Urinary bladder (tissue), 4 donors: Measurements from ENCODE around the gene HSD17B11. TPM values are rescaled to one million over a fixed set of nuclear protein-coding genes. Genes with fewer than 3 reads are reported as not detected.
"Not testable (repeated sequence)": the region's sequence is repeated elsewhere in the genome, so short reads cannot be mapped to it uniquely, and the experiment has no call there.

Source experiments
- DNase-seq: peaks from one replicate; pipeline ENCODE4 v3.0.0-alpha.2; 2015; ENCODE audit errors: extremely low spot score
- H3K27ac ChIP-seq: one replicate; pipeline ENCODE4 v1.5.1; 2013; ENCODE audit warnings: low read depth, mild to moderate bottlenecking, moderate library complexity
- H3K36me3 ChIP-seq: one replicate; pipeline ENCODE4 v1.6.1; 2013; ENCODE audit warnings: mild to moderate bottlenecking, moderate library complexity; ENCODE audit not compliant: insufficient read depth
- H3K4me1 ChIP-seq: one replicate; pipeline ENCODE4 v1.6.1; 2013; ENCODE audit warnings: mild to moderate bottlenecking, moderate library complexity; ENCODE audit not compliant: insufficient read depth
- H3K4me3 ChIP-seq: one replicate; pipeline ENCODE4 v1.5.1; 2013; ENCODE audit warnings: low read depth, low read length
- WGBS: extraction: QIAGEN DNeasy Blood & Tissue Kit; methylation state at CpG from one replicate; pipeline ENCODE4 v1.1.7; 2013; 5-methylcytosine and 5-hydroxymethylcytosine counted together
- polyA plus RNA-seq: library from polyadenylated mRNA; stranded (reverse); fragments of 200-250 nt; gene quantifications from one replicate; pipeline ENCODE4 v1.2.3, GENCODE V29; 2013
- total RNA-seq: library from RNA; depleted of rRNA; stranded (reverse); fragments of >200 nt; gene quantifications from one replicate; pipeline ENCODE4 v1.2.3, GENCODE V29; 2014
- donor health status: healthy with polysubstance abuse.
- donor health status: healthy.

HSD17B11 gene
- total and polyA plus RNA-seq, 2 donors = 79.2 to 92.4 TPM

- Histone ChIP-seq H3K4me1 (no peaks in the 10 kb centered on the region), H3K36me3 (no peaks in the 10 kb centered on the region), H3K4me3 (no peak overlapping the region), H3K27ac (no peak overlapping the region)
- no peak for DNase-seq
- 77% methylated on average over 7 of the region's 7 CpGs for WGBS
These were observed 30.6 kb downstream of the HSD17B11 start for GRCh38 chr4:87360338-87360935.

GRCh38 chr4:87359258-87359657 is 31.7 kb downstream of the HSD17B11 start:
- H3K4me3 ChIP-seq = no peak overlapping the region
- no peaks in the 10 kb centered on the region for H3K4me1 ChIP-seq
- DNase-seq = no peak
- H3K36me3 ChIP-seq = no peaks in the 10 kb centered on the region
- WGBS = 95% methylated on average over 4 of the region's 4 CpGs
- no peak overlapping the region for H3K27ac ChIP-seq

GRCh38 chr4:87356832-87357526 is 34.0 kb downstream of the HSD17B11 start:
- Histone ChIP-seq H3K27ac (no peak overlapping the region), H3K4me3 (no peak overlapping the region), H3K36me3 (no peaks in the 10 kb centered on the region), H3K4me1 (no peaks in the 10 kb centered on the region)
- DNase-seq = no peak
- WGBS = 84% methylated on average over 2 of the region's 2 CpGs

DNA sequence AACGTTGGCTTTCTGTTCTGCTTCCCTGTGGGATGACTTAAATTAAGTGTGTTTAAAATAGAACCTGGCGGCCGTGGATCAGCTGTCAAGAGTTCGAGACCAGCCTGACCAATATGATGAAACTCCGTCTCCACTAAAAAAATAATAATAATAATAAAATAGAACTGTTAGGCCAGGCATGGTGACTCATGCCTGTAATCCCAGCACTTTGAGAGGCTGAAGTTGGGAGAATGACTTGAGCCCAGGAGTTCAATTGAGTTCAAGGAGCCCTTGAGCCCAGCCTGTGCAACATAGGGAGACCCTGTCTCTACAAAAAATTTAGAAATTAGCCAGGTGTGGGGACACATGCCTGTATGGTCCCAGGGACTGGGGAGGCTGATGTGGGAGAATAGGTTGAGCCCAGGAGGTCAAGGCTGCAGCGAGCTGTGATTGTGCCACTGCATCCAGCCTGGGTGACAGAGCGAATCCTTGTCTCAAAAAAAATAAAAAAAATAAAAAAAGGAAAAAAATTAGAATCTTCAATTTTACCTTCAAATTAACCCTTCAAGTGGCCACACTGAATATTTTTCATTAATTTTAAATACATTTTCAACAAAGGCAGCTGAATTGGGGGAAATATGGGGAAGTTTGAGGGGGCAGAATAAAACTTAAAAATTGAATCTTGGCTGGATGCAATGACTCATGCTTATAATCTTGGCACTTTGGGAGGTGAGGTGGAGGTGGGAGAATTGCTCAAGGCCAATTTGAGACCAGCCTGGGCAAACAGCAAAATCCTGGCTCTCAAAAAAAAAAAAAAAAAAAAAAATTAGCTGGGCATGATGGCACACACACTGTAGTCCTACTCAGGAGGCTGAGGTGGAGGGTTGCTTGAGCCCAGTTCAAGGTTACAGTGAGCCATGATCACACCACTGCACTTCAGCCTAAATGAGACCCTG is 36.6 kb downstream of the HSD17B11 start:
- Histone ChIP-seq H3K36me3 (no peaks in the 10 kb centered on the region), H3K27ac (no peak overlapping the region), H3K4me1 (no peaks in the 10 kb centered on the region), H3K4me3 (no peak overlapping the region)
- no peak for DNase-seq
- 40% methylated on average over 7 of the region's 7 CpGs for WGBS

GRCh38 chr4:87353592-87353991 is 37.4 kb downstream of the HSD17B11 start:
- Histone ChIP-seq H3K4me3 (no peak overlapping the region), H3K36me3 (no peaks in the 10 kb centered on the region), H3K27ac (no peak overlapping the region), H3K4me1 (no peaks in the 10 kb centered on the region)
- 11% methylated on average over 3 of the region's 3 CpGs for WGBS
- no peak for DNase-seq

DNA sequence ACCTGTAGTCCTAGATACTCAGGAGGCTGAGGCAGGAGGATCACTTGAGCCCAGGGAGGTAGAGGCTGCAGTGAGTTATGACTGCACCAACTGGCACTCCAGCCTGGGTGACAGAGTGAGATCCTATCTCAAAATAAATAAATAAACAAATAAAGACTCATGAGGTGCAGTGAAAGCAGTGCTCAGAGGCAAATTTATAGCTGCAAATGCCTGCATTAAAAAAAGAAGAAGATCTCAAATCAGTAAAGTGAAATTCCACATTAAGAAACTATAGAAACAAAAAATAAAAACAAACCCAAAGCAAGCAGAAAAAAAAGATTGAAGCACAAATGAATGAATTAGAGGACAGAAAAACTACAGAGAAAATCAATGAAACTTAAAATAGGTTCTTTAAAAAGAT is 45.8 kb downstream of the HSD17B11 start:
- Histone ChIP-seq H3K36me3 (peaks cover 1% of the 10 kb centered on the region), H3K27ac (no peak overlapping the region), H3K4me3 (no peak overlapping the region), H3K4me1 (no peaks in the 10 kb centered on the region)
- DNase-seq = no peak

DNA sequence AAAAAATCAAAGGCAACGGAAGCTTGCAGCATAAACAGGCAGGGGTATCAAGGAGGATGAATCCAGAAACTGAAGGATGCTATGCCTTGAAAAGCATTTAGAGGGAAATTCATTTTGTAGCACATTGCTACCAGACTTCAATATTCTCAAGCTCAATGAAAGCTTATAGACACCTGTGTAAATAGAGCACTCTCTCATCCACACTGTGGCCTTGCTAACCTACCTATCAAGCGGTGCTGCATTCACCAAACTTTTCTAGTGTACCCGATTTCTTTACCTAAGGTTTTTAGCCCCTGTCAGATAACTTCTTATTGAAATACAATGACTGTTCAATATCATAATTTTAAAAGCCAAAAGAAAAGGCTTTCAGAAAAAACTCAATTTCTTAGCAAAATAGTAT is 48.1 kb downstream of the HSD17B11 start:
- WGBS = 96% methylated on average over 3 of the region's 3 CpGs
- Histone ChIP-seq H3K4me3 (no peak overlapping the region), H3K27ac (no peak overlapping the region), H3K4me1 (no peaks in the 10 kb centered on the region), H3K36me3 (peaks cover 5% of the 10 kb centered on the region)
- no peak for DNase-seq

DNA sequence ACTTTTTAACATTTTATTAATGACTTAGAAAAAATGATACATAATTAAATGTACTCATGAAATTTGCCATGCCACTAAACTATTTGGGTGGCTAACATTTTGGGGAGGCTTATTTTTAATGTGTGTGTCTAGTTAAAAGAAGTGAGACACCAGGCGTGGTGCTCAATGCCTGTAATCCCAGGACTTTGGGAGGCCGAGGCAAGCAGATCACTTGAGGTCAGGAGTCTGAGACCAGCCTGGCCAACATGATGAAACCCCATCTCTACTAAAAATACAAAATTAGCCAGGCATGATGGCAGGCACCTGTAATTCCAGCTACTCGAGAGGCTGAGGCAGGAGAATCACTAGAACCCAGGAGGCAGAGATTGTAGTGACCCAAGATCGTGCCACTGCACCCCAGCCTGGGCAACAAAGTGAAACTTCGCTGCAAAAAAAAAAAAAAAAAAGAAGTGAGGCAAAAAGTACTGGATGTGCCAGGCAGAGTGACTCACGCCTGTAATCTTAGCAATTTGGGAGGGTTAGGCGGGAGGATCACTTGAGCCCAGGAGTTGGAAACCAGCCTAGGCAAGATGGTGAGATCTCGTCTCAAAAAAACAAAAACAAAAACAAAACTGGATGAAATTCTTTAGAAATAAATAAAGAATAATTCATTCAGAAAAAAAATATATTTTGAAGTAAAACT is 48.9 kb downstream of the HSD17B11 start:
- DNase-seq, H3K27ac ChIP-seq, H3K4me3 ChIP-seq, H3K4me1 ChIP-seq, H3K36me3 ChIP-seq: not testable (repeated sequence)
- 68% methylated on average over 8 of the region's 8 CpGs for WGBS

DNA sequence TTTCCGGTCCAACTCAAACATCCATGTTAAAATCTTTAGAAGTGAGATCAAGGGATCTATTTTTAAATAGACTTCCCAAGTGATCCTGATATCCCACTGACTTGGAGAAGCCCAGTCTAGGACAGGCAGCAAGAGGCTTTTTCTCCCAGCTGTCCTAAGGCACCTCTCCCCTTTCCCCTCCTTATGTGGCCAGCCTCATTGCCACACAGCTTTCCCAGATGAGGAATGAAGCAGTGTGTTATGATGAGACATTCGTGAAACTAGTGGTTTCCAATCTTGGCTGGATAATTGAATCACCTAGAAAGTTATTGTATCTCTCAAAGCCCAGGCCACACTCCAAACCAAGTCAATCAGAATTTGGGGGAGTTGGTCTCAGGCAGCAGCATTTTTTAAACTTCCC is 51.5 kb downstream of the HSD17B11 start:
- Histone ChIP-seq H3K4me1 (no peaks in the 10 kb centered on the region), H3K27ac (no peak overlapping the region), H3K4me3 (no peak overlapping the region), H3K36me3 (peaks cover 5% of the 10 kb centered on the region)
- WGBS = 79% methylated on average over 2 of the region's 2 CpGs
- no peak for DNase-seq

DNA sequence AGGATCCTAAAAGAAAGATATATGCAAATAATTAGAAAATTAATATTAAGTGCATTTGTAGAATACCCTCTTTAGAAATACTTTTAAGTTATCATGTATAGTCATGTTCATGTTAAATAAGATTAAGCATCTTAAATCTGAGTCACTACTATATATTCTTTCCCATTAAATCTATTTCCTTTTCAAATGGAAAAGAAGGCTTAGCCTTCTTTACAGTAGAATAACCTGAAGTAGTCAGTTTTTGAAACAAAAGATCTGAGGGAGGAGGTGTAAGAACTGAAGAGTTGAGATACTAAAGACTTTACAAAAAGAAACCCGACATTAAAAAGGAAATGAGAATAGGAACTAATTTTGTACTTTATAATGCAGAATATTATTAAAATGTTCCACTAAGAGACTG is 53.6 kb downstream of the HSD17B11 start:
- DNase-seq = no peak
- 85% methylated on average over 1 of the region's 1 CpG for WGBS
- Histone ChIP-seq H3K4me3 (no peak overlapping the region), H3K27ac (no peak overlapping the region), H3K36me3 (peaks cover 5% of the 10 kb centered on the region), H3K4me1 (no peaks in the 10 kb centered on the region)

DNA sequence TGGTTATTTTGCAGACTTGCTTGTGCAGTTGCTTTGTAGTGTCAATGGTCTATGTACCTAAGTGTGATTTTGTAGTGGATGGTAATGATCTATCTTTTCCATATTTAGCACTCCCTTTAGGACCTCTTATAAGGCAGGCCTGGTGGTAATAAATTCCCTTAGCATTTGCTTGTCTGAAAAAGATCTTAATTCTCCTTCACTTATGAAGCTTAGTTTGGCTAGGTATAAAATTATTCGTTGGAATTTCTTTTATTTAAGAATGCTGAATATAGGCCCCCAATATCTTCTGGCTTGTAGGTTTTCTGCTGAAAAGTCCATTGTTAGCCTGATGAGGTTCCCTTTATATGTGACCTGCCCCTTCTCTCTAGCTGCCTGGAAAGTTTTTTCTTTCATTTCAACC is 57.7 kb downstream of the HSD17B11 start:
- DNase-seq = no peak
- no peaks in the 10 kb centered on the region for H3K36me3 ChIP-seq
- H3K4me3 ChIP-seq = no peak overlapping the region
- 94% methylated on average over 1 of the region's 1 CpG for WGBS
- H3K4me1 ChIP-seq = no peaks in the 10 kb centered on the region
- H3K27ac ChIP-seq = no peak overlapping the region

DNA sequence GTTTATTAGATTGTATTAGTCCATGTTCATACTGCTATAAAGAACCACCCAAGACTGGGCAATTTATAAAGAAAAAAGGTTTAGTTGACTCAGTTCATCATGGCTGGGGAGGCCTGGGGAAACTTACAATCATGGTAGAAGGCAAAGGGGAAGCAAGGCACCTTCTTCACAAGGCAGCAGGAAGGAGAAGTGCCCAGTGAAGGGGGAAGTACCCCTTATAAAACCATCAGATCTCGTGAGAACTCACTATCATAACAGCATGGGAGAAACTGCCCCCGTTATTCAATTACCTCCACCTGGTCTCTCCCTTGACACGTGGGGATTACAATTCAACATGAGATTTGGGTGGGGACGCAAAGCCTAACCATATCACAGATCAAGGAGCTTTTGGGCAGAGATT is 60.2 kb downstream of the HSD17B11 start:
- no peaks in the 10 kb centered on the region for H3K4me1 ChIP-seq
- no peak overlapping the region for H3K27ac ChIP-seq
- 87% methylated on average over 4 of the region's 4 CpGs for WGBS
- H3K4me3 ChIP-seq = no peak overlapping the region
- no peaks in the 10 kb centered on the region for H3K36me3 ChIP-seq
- DNase-seq = no peak

GRCh38 chr4:87327136-87327535 is 63.9 kb downstream of the HSD17B11 start:
- 65% methylated on average over 1 of the region's 1 CpG for WGBS
- DNase-seq = no peak
- Histone ChIP-seq H3K4me1 (no peaks in the 10 kb centered on the region), H3K27ac (no peak overlapping the region), H3K36me3 (no peaks in the 10 kb centered on the region), H3K4me3 (no peak overlapping the region)
